22Rv1 (cell line): ENCODE data around the gene KHDRBS1.

Source experiments
- CTCF ChIP-seq: fragments of 450-650 bp; IDR thresholded peaks from 2 replicates; pipeline ENCODE4 v1.5.1; 2017; ENCODE audit warnings: mild to moderate bottlenecking
- ZFX ChIP-seq: fragments of 450-650 bp; IDR thresholded peaks from 2 replicates; pipeline ENCODE4 v1.6.1; 2017; ENCODE audit warnings: antibody characterized with exemption, borderline replicate concordance

- TF ChIP-seq CTCF (no peak), ZFX (no peak)
Observed at GRCh38 chr1:32071758-32072621, 58.3 kb downstream of the KHDRBS1 start.
